Panc1 (cell line): ENCODE measurements around the gene IFNL4.

ENCODE experiments used
- CTCF ChIP-seq: fragments of 450-650 bp; IDR thresholded peaks from 2 replicates; pipeline ENCODE4 v1.5.1; 2017; ENCODE audit warnings: mild to moderate bottlenecking
- SIN3A ChIP-seq: IDR thresholded peaks from 2 replicates; pipeline ENCODE4 v1.6.1; 2012; ENCODE audit warnings: low read depth, mild to moderate bottlenecking, low read length, moderate library complexity, borderline replicate concordance; ENCODE audit not compliant: insufficient read depth

DNA sequence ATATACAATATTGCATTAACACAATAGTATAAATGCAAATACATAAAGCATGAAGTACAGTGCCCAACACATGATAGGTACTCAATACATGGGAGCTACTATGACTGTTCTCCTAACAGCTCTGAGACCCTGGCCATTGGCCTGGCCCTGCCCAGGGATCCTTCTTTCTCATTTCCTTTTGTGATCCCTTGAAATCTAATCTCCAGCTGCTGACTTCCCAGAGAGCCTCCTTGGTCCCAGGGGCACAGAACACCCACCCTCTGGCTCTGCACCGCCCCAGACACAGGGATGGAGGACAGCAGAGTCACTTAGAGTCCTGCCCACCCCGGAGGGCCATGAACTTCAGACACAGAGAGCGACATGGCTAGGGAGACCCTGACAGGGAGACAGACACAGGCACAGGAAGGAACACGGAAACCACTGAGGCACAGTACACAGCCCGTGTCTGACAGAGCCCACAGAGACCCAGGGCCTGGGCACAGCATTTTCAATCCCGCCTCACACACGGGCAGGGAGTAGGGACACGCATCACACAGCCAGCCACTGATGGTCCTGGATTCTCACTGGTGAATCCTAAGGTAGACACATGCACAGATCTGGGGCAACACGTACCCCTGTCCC is 40.4 kb downstream of the IFNL4 start:
- TF ChIP-seq CTCF, result no peak
- no peak for TF ChIP-seq SIN3A
